Astrocyte of the spinal cord (primary cell): ENCODE data around the gene WDR27.

Experiments used
- DNase-seq: peaks from one replicate; pipeline ENCODE4 v3.0.0; 2011; ENCODE audit warnings: low read depth, low spot score
- H3K4me3 ChIP-seq: 2 replicates; pipeline ENCODE4 v1.5.1; 2011; ENCODE audit warnings: low read depth, mild to moderate bottlenecking, low read length, moderate library complexity
- CTCF ChIP-seq: IDR thresholded peaks from 2 replicates; pipeline ENCODE4 v1.5.1; 2012; ENCODE audit warnings: low read depth, mild to moderate bottlenecking, low read length, inconsistent platforms
- in situ Hi-C: cut with HindIII; loops from 2 replicates; pipeline ENCODE4 v1.10.0; 2017; ENCODE audit warnings: low sequenced_read_pairs

WDR27 gene

GRCh38 chr6:169575821-169576220 lies 126.0 kb downstream of the WDR27 start:
- no peak overlapping the region for H3K4me3 ChIP-seq
- in situ Hi-C loops: no loop called here
- DNase-seq: no peak
- no peak for TF ChIP-seq CTCF

- no peak overlapping the region for H3K4me3 ChIP-seq
- no peak for TF ChIP-seq CTCF
- in situ Hi-C loops: no loop called here
- DNase-seq: no peak
Observed at GRCh38 chr6:169575365-169575764, 126.5 kb downstream of the WDR27 start.

DNA sequence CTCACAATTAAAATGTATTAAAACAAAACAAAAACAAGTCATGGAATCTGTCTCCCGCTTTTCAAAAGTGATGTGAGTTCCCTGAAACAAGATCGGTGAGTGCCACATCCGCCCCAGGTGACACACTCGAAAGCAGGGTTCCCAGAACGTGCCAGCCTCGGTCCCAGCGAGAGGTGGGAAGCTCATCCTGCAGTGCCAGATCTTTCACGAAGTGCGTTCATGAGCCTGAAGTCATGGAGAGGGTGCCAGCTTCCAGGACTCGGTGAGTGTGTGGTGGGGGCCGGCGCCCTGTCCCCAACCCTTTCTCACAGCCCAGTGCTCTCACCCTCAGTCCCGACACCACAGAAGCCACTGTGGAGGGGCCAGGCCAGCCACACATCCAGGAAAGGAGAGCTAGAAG lies 127.4 kb downstream of the WDR27 start:
- in situ Hi-C loops: no loop called here
- no peak for TF ChIP-seq CTCF
- H3K4me3 ChIP-seq: no peak overlapping the region
- DNase-seq: no peak

GRCh38 chr6:169573883-169574282 lies 127.9 kb downstream of the WDR27 start:
- DNase-seq: no peak
- TF ChIP-seq CTCF: no peak
- in situ Hi-C loops: no loop called here
- no peak overlapping the region for H3K4me3 ChIP-seq

GRCh38 chr6:169571123-169571962 lies 130.5 kb downstream of the WDR27 start:
- no peak for TF ChIP-seq CTCF
- in situ Hi-C loops: no loop called here
- no peak overlapping the region for H3K4me3 ChIP-seq
- peak; percentile 74 for DNase-seq

DNA sequence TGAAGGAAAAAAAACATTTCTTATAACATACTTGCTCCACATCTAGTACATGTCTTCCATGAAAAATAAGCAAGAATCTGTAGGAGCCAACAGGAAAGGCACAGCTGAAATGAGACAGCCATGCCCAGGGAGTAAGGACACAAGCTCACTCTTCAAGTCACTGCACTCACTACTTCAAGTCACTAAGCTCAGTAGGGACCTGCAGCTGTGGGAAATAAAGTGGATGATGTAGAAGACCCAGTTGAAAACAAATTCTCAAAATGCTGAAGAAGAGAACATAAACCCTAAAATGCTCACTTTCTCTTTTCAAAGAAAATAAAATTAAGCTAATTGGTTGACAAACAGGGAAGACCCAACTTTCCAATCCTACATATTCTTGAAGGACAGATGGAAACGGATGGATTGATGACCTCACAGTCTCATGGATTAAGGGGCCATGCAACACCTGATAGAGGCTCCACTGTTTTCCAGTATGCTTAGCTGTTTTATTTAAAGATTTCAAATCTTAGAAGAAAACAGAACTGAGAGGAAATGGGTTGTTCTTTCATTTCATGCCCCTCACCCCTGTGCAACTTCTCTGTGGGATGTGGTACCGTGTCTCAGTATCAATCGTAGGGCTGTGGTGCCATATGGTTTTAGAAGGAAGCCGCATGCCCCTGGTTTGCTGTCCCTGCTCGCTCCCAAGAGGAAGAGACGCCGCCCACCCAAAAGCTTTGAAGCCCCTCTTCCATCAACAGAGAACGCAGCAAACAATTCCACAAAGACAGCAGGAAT lies 133.3 kb downstream of the WDR27 start:
- H3K4me3 ChIP-seq: no peak overlapping the region
- in situ Hi-C loops: no loop called here
- TF ChIP-seq CTCF: no peak
- DNase-seq: no peak
